Coronary artery (tissue), 2 donors: ENCODE data around the gene TYR.
"Not testable (repeated sequence)": the region's sequence is repeated elsewhere in the genome, so short reads cannot be mapped to it uniquely, and the experiment has no call there.

Experiments used
- DNase-seq: peaks from one replicate; pipeline ENCODE4 v3.0.0-alpha.2; 2017; ENCODE audit warnings: low spot score
- H3K27ac ChIP-seq, 2 donors: fragments of 200-600 bp; sonication (generic); one replicate each; pipeline ENCODE4 v1.5.1; 2016 to 2019
- H3K4me3 ChIP-seq: fragments of 200-600 bp; sonication (generic); 2 replicates; pipeline ENCODE4 v1.5.1; 2016; ENCODE audit warnings: mild to moderate bottlenecking, moderate library complexity
- TF ChIP-seq, protein P1 (sequence below): fragments of 200-600 bp; sonication (generic); IDR thresholded peaks from one replicate; pipeline ENCODE4 v1.5.1; 2019; ENCODE audit warnings: antibody characterized with exemption

Gene TYR

DNA sequence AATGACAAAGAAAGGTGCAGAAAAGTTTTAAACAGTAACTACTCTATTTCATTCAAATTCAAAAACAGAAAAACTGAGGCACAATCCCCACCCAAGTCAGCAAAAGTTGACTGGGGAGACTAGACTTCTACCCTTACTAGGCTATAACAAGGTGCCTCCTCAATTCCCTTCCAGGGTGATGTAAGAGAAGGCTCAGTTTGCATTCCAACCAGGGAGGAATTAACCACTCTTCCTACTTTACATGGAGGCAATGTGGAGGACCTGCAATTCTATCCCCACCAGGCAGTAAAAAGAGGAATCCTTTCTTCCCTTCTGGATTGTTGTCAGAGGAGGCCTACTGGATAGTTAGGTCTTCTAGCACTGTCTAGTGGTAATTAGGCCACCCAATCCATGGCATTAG lies 26.1 kb downstream of the TYR start:
- Histone ChIP-seq H3K27ac (no peak overlapping the region), H3K4me3 (no peak overlapping the region)

DNA sequence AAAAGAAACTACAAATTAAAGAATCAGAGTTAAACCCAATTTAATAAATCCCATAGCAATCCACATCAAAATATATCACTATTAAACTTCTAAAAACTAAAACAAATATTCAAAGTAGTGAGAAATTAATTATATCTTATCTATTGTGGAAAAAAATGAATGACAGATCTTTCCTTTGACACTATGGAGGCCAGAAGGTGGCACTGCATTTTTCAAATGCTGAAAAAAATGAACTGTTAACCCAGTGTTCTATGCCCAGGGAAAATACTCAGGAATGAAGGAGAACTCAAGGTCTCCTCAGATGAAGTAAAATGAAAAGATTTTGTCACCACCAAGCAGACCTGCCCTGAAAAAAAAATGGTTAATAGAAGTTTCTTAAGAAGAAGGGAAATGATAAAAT lies 27.7 kb downstream of the TYR start:
- H3K4me3 ChIP-seq = no peak overlapping the region
- TF ChIP-seq, protein P1, sequence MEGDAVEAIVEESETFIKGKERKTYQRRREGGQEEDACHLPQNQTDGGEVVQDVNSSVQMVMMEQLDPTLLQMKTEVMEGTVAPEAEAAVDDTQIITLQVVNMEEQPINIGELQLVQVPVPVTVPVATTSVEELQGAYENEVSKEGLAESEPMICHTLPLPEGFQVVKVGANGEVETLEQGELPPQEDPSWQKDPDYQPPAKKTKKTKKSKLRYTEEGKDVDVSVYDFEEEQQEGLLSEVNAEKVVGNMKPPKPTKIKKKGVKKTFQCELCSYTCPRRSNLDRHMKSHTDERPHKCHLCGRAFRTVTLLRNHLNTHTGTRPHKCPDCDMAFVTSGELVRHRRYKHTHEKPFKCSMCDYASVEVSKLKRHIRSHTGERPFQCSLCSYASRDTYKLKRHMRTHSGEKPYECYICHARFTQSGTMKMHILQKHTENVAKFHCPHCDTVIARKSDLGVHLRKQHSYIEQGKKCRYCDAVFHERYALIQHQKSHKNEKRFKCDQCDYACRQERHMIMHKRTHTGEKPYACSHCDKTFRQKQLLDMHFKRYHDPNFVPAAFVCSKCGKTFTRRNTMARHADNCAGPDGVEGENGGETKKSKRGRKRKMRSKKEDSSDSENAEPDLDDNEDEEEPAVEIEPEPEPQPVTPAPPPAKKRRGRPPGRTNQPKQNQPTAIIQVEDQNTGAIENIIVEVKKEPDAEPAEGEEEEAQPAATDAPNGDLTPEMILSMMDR = no peak
- H3K27ac ChIP-seq = no peak overlapping the region
- no peak for DNase-seq

More for the DNA sequence above, 26.1 kb downstream of the TYR start:
- DNase-seq = no peak
- TF ChIP-seq, protein P1 = no peak

- TF ChIP-seq, protein P1 = no peak
- no peak for DNase-seq
- H3K4me3 ChIP-seq = no peak overlapping the region
- no peak overlapping the region for H3K27ac ChIP-seq
Measured at GRCh38 chr11:89220684-89221339, 43.1 kb downstream of the TYR start.

- DNase-seq = no peak
- TF ChIP-seq, protein P1 = no peak
Measured at GRCh38 chr11:89235083-89235482, 57.4 kb downstream of the TYR start.

GRCh38 chr11:89235976-89236375 lies 58.3 kb downstream of the TYR start:
- no peak overlapping the region for H3K4me3 ChIP-seq
- DNase-seq = no peak
- TF ChIP-seq, protein P1 = no peak
- no peak overlapping the region for H3K27ac ChIP-seq

More at GRCh38 chr11:89235083-89235482, 57.4 kb downstream of the TYR start:
- no peak overlapping the region for H3K4me3 ChIP-seq
- no peak overlapping the region for H3K27ac ChIP-seq

DNA sequence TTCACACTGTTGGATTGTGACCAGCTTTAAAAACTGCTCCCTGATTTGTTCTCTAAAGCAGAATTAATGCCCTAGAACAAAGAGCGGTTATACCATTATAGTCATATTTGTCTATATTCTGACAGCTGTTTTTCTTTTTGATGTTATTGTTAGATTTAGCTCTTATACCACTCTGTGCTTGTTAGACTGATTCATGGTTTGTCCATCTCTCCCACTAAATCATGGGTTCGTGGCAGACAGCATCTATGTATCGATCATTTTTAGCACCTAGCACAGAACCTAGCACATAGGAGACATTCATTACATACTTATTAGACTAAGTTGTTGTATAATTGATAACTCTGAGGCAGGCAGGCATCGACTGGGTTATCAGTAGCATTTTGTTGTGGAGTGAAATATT lies 69.3 kb downstream of the TYR start:
- DNase-seq, H3K27ac ChIP-seq, H3K4me3 ChIP-seq: not testable (repeated sequence)

DNA sequence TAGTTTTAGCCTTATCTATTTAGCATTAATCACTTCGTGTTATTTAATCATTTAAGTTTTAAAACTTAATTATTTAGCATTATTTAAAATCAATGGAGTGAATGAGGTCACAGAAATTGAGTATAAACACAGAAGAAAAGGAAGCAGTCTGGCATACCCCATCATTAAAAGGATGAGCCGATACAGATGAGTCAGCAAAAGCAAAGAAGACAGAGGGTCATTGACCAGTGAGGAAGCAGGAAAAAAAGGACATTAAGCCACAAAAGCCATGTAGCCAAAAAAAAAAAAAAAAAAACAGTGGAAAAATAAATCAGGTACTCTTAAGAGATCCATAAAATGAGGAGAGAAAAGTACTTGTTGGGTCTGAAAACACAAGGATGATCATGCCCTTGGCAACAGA lies 71.5 kb downstream of the TYR start:
- no peak for DNase-seq
- no peak overlapping the region for H3K4me3 ChIP-seq
- H3K27ac ChIP-seq = no peak overlapping the region
- TF ChIP-seq, protein P1 = no peak

- H3K4me3 ChIP-seq, H3K27ac ChIP-seq, DNase-seq: not testable (repeated sequence)
Measured at GRCh38 chr11:89261483-89261882, 83.8 kb downstream of the TYR start.
